GM12878 (cell line): ENCODE results near the gene TSPEAR.

Source experiments
- BCLAF1 ChIP-seq: fragments of 450-650 bp; IDR thresholded peaks from 2 replicates; pipeline ENCODE4 v1.6.1; 2017; ENCODE audit warnings: antibody characterized with exemption, mild to moderate bottlenecking, moderate library complexity
- CBX3 ChIP-seq: fragments of 200-600 bp; sonication (generic); IDR thresholded peaks from 2 replicates; pipeline ENCODE4 v1.6.1; 2016; ENCODE audit warnings: low read depth, borderline replicate concordance
- NFXL1 ChIP-seq: fragments of 450-650 bp; IDR thresholded peaks from 2 replicates; pipeline ENCODE4 v1.6.1; 2017; ENCODE audit warnings: antibody characterized with exemption, mild to moderate bottlenecking, borderline replicate concordance
- SP1 ChIP-seq: IDR thresholded peaks from one replicate; pipeline ENCODE4 v1.6.1; 2011; ENCODE audit warnings: low read depth, low read length
- TF ChIP-seq, protein P1 (sequence below): IDR thresholded peaks from 2 replicates; pipeline ENCODE4 v1.6.1; 2012; ENCODE audit warnings: low read depth, low read length, improper control_type of control experiment

- TF ChIP-seq, protein P1, sequence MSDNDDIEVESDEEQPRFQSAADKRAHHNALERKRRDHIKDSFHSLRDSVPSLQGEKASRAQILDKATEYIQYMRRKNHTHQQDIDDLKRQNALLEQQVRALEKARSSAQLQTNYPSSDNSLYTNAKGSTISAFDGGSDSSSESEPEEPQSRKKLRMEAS: no peak
- TF ChIP-seq BCLAF1: no peak
- no peak for TF ChIP-seq NFXL1
- no peak for TF ChIP-seq SP1
- TF ChIP-seq CBX3: no peak
These were observed 58.2 kb downstream of the TSPEAR start for GRCh38 chr21:44653123-44653522.
